Mononuclear cell (primary cell): ENCODE data around the gene KCNC3. TPM values are rescaled to one million over a fixed set of nuclear protein-coding genes. Genes with fewer than 3 reads are reported as not detected.

Experiments used
- H3K27me3 ChIP-seq: 2 replicates; pipeline ENCODE4 v1.6.0; 2011; ENCODE audit warnings: low read length, control low read depth; ENCODE audit not compliant: insufficient read depth
- H3K4me1 ChIP-seq: 2 replicates; pipeline ENCODE4 v1.5.1; 2011; ENCODE audit warnings: mild to moderate bottlenecking, low read length, control low read depth; ENCODE audit not compliant: insufficient read depth
- H3K4me3 ChIP-seq: 2 replicates; pipeline ENCODE4 v1.5.1; 2011; ENCODE audit warnings: mild to moderate bottlenecking, low read length, moderate library complexity
- H3K9me3 ChIP-seq: 2 replicates; pipeline ENCODE4 v1.5.1; 2011; ENCODE audit warnings: low read depth, mild to moderate bottlenecking, control low read depth, low read length
- total RNA-seq: library from RNA; depleted of rRNA; stranded (reverse); fragments of >200 nt; gene quantifications from one replicate; pipeline ENCODE4 v1.2.3, GENCODE V29; 2012

The KCNC3 gene
- total RNA-seq, 1 donor: 2.1 TPM

GRCh38 chr19:50288954-50289353 is 40.2 kb downstream of the KCNC3 start:
- Histone ChIP-seq H3K9me3 (peaks cover 6% of the 10 kb centered on the region), H3K4me1 (no peaks in the 10 kb centered on the region), H3K4me3 (no peak overlapping the region), H3K27me3 (no peaks in the 10 kb centered on the region)

- peaks cover 6% of the 10 kb centered on the region for H3K9me3 ChIP-seq
- no peaks in the 10 kb centered on the region for H3K4me1 ChIP-seq
- no peak overlapping the region for H3K4me3 ChIP-seq
- no peaks in the 10 kb centered on the region for H3K27me3 ChIP-seq
Observed at GRCh38 chr19:50287331-50287730, 41.8 kb downstream of the KCNC3 start.

GRCh38 chr19:50286443-50286842 is 42.7 kb downstream of the KCNC3 start:
- H3K4me1 ChIP-seq: no peaks in the 10 kb centered on the region
- peaks cover 6% of the 10 kb centered on the region for H3K9me3 ChIP-seq

GRCh38 chr19:50285833-50286232 is 43.3 kb downstream of the KCNC3 start:
- H3K4me1 ChIP-seq: no peaks in the 10 kb centered on the region
- no peaks in the 10 kb centered on the region for H3K27me3 ChIP-seq
- H3K9me3 ChIP-seq: peaks cover 6% of the 10 kb centered on the region
- no peak overlapping the region for H3K4me3 ChIP-seq

More at GRCh38 chr19:50286443-50286842, 42.7 kb downstream of the KCNC3 start:
- no peak overlapping the region for H3K4me3 ChIP-seq
- no peaks in the 10 kb centered on the region for H3K27me3 ChIP-seq

- H3K4me3 ChIP-seq: no peak overlapping the region
- peaks cover 6% of the 10 kb centered on the region for H3K9me3 ChIP-seq
- no peaks in the 10 kb centered on the region for H3K27me3 ChIP-seq
- no peaks in the 10 kb centered on the region for H3K4me1 ChIP-seq
Observed at GRCh38 chr19:50281491-50281890, 47.7 kb downstream of the KCNC3 start.

- H3K4me3 ChIP-seq: no peak overlapping the region
- H3K9me3 ChIP-seq: peaks cover 6% of the 10 kb centered on the region
- no peaks in the 10 kb centered on the region for H3K27me3 ChIP-seq
- no peaks in the 10 kb centered on the region for H3K4me1 ChIP-seq
Observed at GRCh38 chr19:50280983-50281382, 48.2 kb downstream of the KCNC3 start.

GRCh38 chr19:50280074-50280473 is 49.1 kb downstream of the KCNC3 start:
- Histone ChIP-seq H3K27me3 (no peaks in the 10 kb centered on the region), H3K9me3 (no peaks in the 10 kb centered on the region), H3K4me1 (no peaks in the 10 kb centered on the region), H3K4me3 (no peak overlapping the region)

- no peaks in the 10 kb centered on the region for H3K27me3 ChIP-seq
- H3K4me1 ChIP-seq: no peaks in the 10 kb centered on the region
- H3K4me3 ChIP-seq: no peak overlapping the region
- H3K9me3 ChIP-seq: no peaks in the 10 kb centered on the region
Observed at GRCh38 chr19:50277966-50278580, 51.1 kb downstream of the KCNC3 start.

- Histone ChIP-seq H3K4me3 (no peak overlapping the region), H3K27me3 (no peaks in the 10 kb centered on the region), H3K4me1 (no peaks in the 10 kb centered on the region), H3K9me3 (no peaks in the 10 kb centered on the region)
Observed at GRCh38 chr19:50276370-50277063, 52.7 kb downstream of the KCNC3 start.

GRCh38 chr19:50275577-50276368 is 53.4 kb downstream of the KCNC3 start:
- H3K27me3 ChIP-seq: no peaks in the 10 kb centered on the region
- no peaks in the 10 kb centered on the region for H3K9me3 ChIP-seq
- H3K4me1 ChIP-seq: no peaks in the 10 kb centered on the region
- H3K4me3 ChIP-seq: no peak overlapping the region

- H3K4me1 ChIP-seq: no peaks in the 10 kb centered on the region
- no peaks in the 10 kb centered on the region for H3K27me3 ChIP-seq
- H3K4me3 ChIP-seq: no peak overlapping the region
- H3K9me3 ChIP-seq: no peaks in the 10 kb centered on the region
Observed at GRCh38 chr19:50273821-50274220, 55.4 kb downstream of the KCNC3 start.

GRCh38 chr19:50272263-50272897 is 56.8 kb downstream of the KCNC3 start:
- H3K27me3 ChIP-seq: no peaks in the 10 kb centered on the region
- no peaks in the 10 kb centered on the region for H3K4me1 ChIP-seq
- no peak overlapping the region for H3K4me3 ChIP-seq
- H3K9me3 ChIP-seq: no peaks in the 10 kb centered on the region

GRCh38 chr19:50269653-50270052 is 59.5 kb downstream of the KCNC3 start:
- H3K4me1 ChIP-seq: no peaks in the 10 kb centered on the region
- H3K4me3 ChIP-seq: no peak overlapping the region
- H3K27me3 ChIP-seq: no peaks in the 10 kb centered on the region
- no peaks in the 10 kb centered on the region for H3K9me3 ChIP-seq

GRCh38 chr19:50268501-50268900 is 60.7 kb downstream of the KCNC3 start:
- no peaks in the 10 kb centered on the region for H3K27me3 ChIP-seq
- H3K4me1 ChIP-seq: no peaks in the 10 kb centered on the region
- no peak overlapping the region for H3K4me3 ChIP-seq
- no peaks in the 10 kb centered on the region for H3K9me3 ChIP-seq

GRCh38 chr19:50268041-50268440 is 61.1 kb downstream of the KCNC3 start:
- Histone ChIP-seq H3K9me3 (no peaks in the 10 kb centered on the region), H3K27me3 (no peaks in the 10 kb centered on the region), H3K4me1 (no peaks in the 10 kb centered on the region), H3K4me3 (no peak overlapping the region)
